ENCODE measurements around the gene FTCDNL1. TPM values are rescaled to one million over a fixed set of nuclear protein-coding genes. Genes with fewer than 3 reads are reported as not detected.

The FTCDNL1 gene
- polyA plus RNA-seq, 1 of the 3 experiments (the other 2 are of a cell fraction) = not detected

DNA sequence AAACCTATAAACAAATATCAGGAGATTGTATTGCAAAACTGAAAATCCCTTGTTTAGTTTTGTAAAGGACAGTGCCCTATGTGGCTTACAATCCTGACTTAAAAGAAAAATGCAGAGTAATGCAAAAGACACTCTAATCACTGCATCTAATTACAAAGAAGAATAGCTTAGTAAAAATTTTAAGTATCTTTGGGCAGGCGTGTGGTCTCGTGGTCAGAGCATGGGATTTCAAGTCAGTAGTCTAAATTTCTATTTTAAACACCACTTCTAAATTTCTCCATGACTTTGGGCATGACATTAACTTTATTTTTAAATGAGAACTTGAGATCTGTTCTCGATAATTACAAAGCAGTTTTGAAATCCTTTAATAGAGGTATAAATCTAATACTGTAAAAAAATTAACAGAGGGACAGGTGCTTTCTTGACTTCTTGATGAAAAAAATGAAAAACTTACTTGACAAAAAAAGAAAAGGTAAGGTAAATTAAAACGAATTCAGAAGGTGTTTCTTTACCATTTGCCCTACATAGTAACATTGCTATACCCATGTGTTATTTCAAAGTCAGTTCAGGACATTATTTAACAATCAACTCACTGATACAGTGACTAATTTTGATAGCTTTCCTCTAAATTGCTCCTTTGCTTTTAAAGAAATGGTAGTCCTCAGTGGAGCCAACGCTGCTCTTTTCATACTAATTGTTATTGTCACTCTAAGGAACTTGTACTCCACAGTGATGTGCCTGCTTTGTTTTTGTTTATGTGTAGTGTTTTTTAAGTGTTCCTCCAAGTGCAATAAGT lies 17.6 kb upstream of the FTCDNL1 start (continued):
- TF ChIP-seq NFIC (IDR thresholded peaks at IDR 0.05; ENCODE audit: borderline replicate concordance) (no peak), MXI1 (IDR thresholded peaks at IDR 0.05; ENCODE audit: low read depth, low read length) (no peak), POLR2AphosphoS5 (IDR thresholded peaks at IDR 0.05; ENCODE audit: low read depth, low read length) (no peak), RXRA (IDR thresholded peaks at IDR 0.05; ENCODE audit: borderline replicate concordance, low read depth) (no peak), GATA2 (CRISPR knock-in tag; IDR thresholded peaks at IDR 0.05) (no peak), CHD2 (IDR thresholded peaks at IDR 0.05; ENCODE audit: low read length, partially characterized antibody) (no peak)
- TF ChIP-seq, protein P1, sequence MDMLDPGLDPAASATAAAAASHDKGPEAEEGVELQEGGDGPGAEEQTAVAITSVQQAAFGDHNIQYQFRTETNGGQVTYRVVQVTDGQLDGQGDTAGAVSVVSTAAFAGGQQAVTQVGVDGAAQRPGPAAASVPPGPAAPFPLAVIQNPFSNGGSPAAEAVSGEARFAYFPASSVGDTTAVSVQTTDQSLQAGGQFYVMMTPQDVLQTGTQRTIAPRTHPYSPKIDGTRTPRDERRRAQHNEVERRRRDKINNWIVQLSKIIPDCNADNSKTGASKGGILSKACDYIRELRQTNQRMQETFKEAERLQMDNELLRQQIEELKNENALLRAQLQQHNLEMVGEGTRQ (IDR thresholded peaks at IDR 0.05; ENCODE audit: borderline replicate concordance, low read depth, low read length) = no peak

DNA sequence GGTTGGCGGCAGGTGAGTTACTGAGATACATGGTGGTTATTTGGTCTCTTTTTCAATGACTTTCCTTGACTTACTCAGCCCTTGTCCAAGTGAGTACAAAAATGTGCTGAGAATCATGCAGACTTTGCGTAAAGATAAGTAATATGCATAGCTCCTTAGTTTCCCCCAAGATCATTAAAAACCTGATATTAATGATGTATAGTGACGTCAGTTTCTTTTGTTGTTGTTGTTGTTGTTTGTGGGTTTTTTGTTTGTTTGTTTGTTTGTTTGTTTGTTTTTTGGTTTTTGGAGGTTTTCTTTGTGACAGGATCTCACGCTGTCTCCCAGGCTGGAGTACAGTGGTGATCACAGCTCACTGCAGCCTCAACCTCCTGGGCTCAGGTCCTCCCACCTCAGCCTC lies 14.9 kb upstream of the FTCDNL1 start:
- DNase-seq = no peak
- no peak overlapping the region for H2AFZ ChIP-seq (ENCODE audit: low read depth)
- no peak overlapping the region for H3K27ac ChIP-seq (ENCODE audit: low read depth in 2 of 2, low read length in 1 of 2)
- peaks cover under 1% of the 10 kb centered on the region; the same call in 1 of the 2 replicates for H3K27me3 ChIP-seq (ENCODE audit: insufficient read depth)
- POLR2A ChIA-PET = no interaction called here
- TF ChIP-seq EZH2phosphoT487 (IDR thresholded peaks at IDR 0.05; ENCODE audit: borderline replicate concordance, low read depth) (no peak), TAF1 (IDR thresholded peaks at IDR 0.05; ENCODE audit: borderline replicate concordance, low read depth, low read length) (no peak), CHD2 (IDR thresholded peaks at IDR 0.05; ENCODE audit: low read length, partially characterized antibody) (no peak), TEAD4 (IDR thresholded peaks at IDR 0.05; ENCODE audit: borderline replicate concordance, insufficient read depth) (no peak), USF1 (IDR thresholded peaks at IDR 0.05; ENCODE audit: borderline replicate concordance, low read depth) (no peak), FOXM1 (IDR thresholded peaks at IDR 0.05; ENCODE audit: low read depth) (no peak), SIN3A (IDR thresholded peaks at IDR 0.05; ENCODE audit: borderline replicate concordance, low read depth, low read length) (no peak), POLR2AphosphoS5 (IDR thresholded peaks at IDR 0.05; ENCODE audit: low read depth, low read length) (no peak), YY1 (IDR thresholded peaks at IDR 0.05; ENCODE audit: low read depth) (no peak), RXRA (IDR thresholded peaks at IDR 0.05; ENCODE audit: borderline replicate concordance, low read depth) (no peak), NFIC (IDR thresholded peaks at IDR 0.05; ENCODE audit: borderline replicate concordance) (no peak), TCF12 (IDR thresholded peaks at IDR 0.05) (no peak), JUND (IDR thresholded peaks at IDR 0.05) (no peak), RAD21 (IDR thresholded peaks at IDR 0.05; ENCODE audit: low read length) (no peak), FOXJ3 (CRISPR knock-in tag; IDR thresholded peaks at IDR 0.05) (no peak), ZBTB33 (IDR thresholded peaks at IDR 0.05; ENCODE audit: borderline replicate concordance, low read depth) (no peak), NRF1 (IDR thresholded peaks at IDR 0.05; ENCODE audit: low read depth, low read length) (no peak), RFX5 (IDR thresholded peaks at IDR 0.05; ENCODE audit: low read length) (no peak)
- TF ChIP-seq, protein P2, sequence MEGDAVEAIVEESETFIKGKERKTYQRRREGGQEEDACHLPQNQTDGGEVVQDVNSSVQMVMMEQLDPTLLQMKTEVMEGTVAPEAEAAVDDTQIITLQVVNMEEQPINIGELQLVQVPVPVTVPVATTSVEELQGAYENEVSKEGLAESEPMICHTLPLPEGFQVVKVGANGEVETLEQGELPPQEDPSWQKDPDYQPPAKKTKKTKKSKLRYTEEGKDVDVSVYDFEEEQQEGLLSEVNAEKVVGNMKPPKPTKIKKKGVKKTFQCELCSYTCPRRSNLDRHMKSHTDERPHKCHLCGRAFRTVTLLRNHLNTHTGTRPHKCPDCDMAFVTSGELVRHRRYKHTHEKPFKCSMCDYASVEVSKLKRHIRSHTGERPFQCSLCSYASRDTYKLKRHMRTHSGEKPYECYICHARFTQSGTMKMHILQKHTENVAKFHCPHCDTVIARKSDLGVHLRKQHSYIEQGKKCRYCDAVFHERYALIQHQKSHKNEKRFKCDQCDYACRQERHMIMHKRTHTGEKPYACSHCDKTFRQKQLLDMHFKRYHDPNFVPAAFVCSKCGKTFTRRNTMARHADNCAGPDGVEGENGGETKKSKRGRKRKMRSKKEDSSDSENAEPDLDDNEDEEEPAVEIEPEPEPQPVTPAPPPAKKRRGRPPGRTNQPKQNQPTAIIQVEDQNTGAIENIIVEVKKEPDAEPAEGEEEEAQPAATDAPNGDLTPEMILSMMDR (IDR thresholded peaks at IDR 0.05) = no peak
- TF ChIP-seq, protein P3, sequence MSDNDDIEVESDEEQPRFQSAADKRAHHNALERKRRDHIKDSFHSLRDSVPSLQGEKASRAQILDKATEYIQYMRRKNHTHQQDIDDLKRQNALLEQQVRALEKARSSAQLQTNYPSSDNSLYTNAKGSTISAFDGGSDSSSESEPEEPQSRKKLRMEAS (IDR thresholded peaks at IDR 0.05; ENCODE audit: low read depth) = no peak
- no peak overlapping the region for H3K4me2 ChIP-seq
- H3K9ac ChIP-seq = no peak overlapping the region
- H3K4me1 ChIP-seq (ENCODE audit: control insufficient read depth in 1 of 2, insufficient read depth in 2 of 2, low read depth in 1 of 2, low read length in 1 of 2) = no peaks in the 10 kb centered on the region
- no peaks in the 10 kb centered on the region for H4K20me1 ChIP-seq (ENCODE audit: insufficient read depth)
- 46% methylated on average over 4 of the region's 4 CpGs for WGBS (ENCODE audit: low lambda C conversion rate)
- H3F3A ChIP-seq (replicated peaks; ENCODE audit: insufficient read depth) = no peaks in the 10 kb centered on the region
- CTCF ChIA-PET = interaction anchor here (0.6 to 1.5 kb wide), 2 partner anchors 13 to 125 kb away, joined by 3 to 5 read pairs; no protein-coding TSS in a partner anchor
- H3K36me3 ChIP-seq (replicated peaks in 1 of 2; ENCODE audit: control insufficient read depth in 1 of 2, insufficient read depth in 2 of 2, low read length in 1 of 2) = no peaks in the 10 kb centered on the region
- no peaks in the 10 kb centered on the region for H3K9me2 ChIP-seq
- H3K9me3 ChIP-seq = no peaks in the 10 kb centered on the region
- no peaks in the 10 kb centered on the region for H3K79me2 ChIP-seq (ENCODE audit: insufficient read depth)
- no peak overlapping the region for H3K4me3 ChIP-seq (ENCODE audit: low read depth in 2 of 2, low read length in 1 of 2)

All from SK-N-SH (cell line).